SU-DHL-6 (cell line): Measurements from ENCODE around the gene ZBTB16.

ENCODE experiments used
- H2AFZ ChIP-seq: fragments of 200-600 bp; sonication (generic); 2 replicates; pipeline ENCODE4 v1.6.1; 2014; ENCODE audit warnings: low read depth, mild to moderate bottlenecking, moderate library complexity, mixed read lengths, antibody characterized with exemption, low read length; ENCODE audit not compliant: severe bottlenecking
- H3F3A ChIP-seq: fragments of 200-600 bp; shearing (Covaris generic); 2 replicates; pipeline ENCODE4 v1.6.0; 2016; ENCODE audit warnings: antibody characterized with exemption, mild to moderate bottlenecking; ENCODE audit not compliant: insufficient read depth
- H3K27ac ChIP-seq: fragments of 200-600 bp; sonication (generic); 2 replicates; pipeline ENCODE4 v1.5.1; 2016; ENCODE audit warnings: low read depth, mild to moderate bottlenecking, low read length, moderate library complexity, mixed read lengths
- H3K27me3 ChIP-seq: fragments of 200-600 bp; sonication (generic), shearing (Covaris generic); 2 replicates; pipeline ENCODE4 v1.6.0; 2014; ENCODE audit warnings: mild to moderate bottlenecking, low read length
- H3K36me3 ChIP-seq: fragments of 200-600 bp; sonication (generic); 2 replicates; pipeline ENCODE4 v1.6.1; 2014; ENCODE audit warnings: mild to moderate bottlenecking, low read length, mixed read lengths
- H3K4me2 ChIP-seq: fragments of 300-600, 200-600 bp; shearing (Covaris generic), sonication (generic); 2 replicates; pipeline ENCODE4 v1.6.0; 2014; ENCODE audit warnings: low read length, low read depth, mild to moderate bottlenecking; ENCODE audit not compliant: poor library complexity, severe bottlenecking
- H3K4me3 ChIP-seq: fragments of 200-600 bp; sonication (generic); 2 replicates; pipeline ENCODE4 v1.5.1; 2014; ENCODE audit warnings: antibody characterized with exemption, low read length, mild to moderate bottlenecking, mixed read lengths; ENCODE audit not compliant: insufficient read depth, poor library complexity, severe bottlenecking
- H3K79me2 ChIP-seq: fragments of 200-600 bp; sonication (generic); 2 replicates; pipeline ENCODE4 v1.6.1; 2014; ENCODE audit warnings: mild to moderate bottlenecking, low read length, moderate library complexity; ENCODE audit not compliant: insufficient read depth
- H3K9ac ChIP-seq: fragments of 200-600 bp; sonication (generic); 2 replicates; pipeline ENCODE4 v1.7.0; 2014; ENCODE audit warnings: mild to moderate bottlenecking, low read length
- H3K9me2 ChIP-seq: fragments of 200-600 bp; sonication (generic); replicated peaks from 2 replicates; pipeline ENCODE4 v1.6.1; 2014; ENCODE audit warnings: low read length; ENCODE audit not compliant: insufficient read depth
- H3K9me3 ChIP-seq: fragments of 200-600 bp; sonication (generic); 2 replicates; pipeline ENCODE4 v1.6.1; 2014; ENCODE audit warnings: low read length, mixed read lengths; ENCODE audit not compliant: insufficient read depth
- H4K20me1 ChIP-seq: fragments of 200-600 bp; sonication (generic); 2 replicates; pipeline ENCODE4 v1.6.1; 2014; ENCODE audit warnings: low read depth, mild to moderate bottlenecking, antibody characterized with exemption, low read length, moderate library complexity, mixed read lengths
- CTCF ChIP-seq: fragments of 200-600 bp; sonication (generic); IDR thresholded peaks from one replicate; pipeline ENCODE4 v1.5.1; 2017; ENCODE audit warnings: antibody characterized with exemption, mild to moderate bottlenecking, low read length, moderate library complexity; ENCODE audit not compliant: insufficient read depth, poor library complexity, severe bottlenecking
- EZH2phosphoT487 ChIP-seq: fragments of 200-600 bp; sonication (generic), shearing (Covaris generic); conservative IDR thresholded peaks from 2 replicates; pipeline ENCODE4 v1.6.1; 2018; ENCODE audit warnings: mild to moderate bottlenecking, antibody characterized with exemption, low read length, moderate library complexity, mixed read lengths

Gene ZBTB16

GRCh38 chr11:114246321-114247069 is 187.0 kb downstream of the ZBTB16 start:
- Histone ChIP-seq H3K4me3 (no peak overlapping the region), H3K79me2 (no peaks in the 10 kb centered on the region), H3K9ac (no peak overlapping the region), H3K36me3 (no peaks in the 10 kb centered on the region), H3K9me3 (no peaks in the 10 kb centered on the region), H4K20me1 (no peaks in the 10 kb centered on the region), H3K9me2 (no peaks in the 10 kb centered on the region), H3K27ac (no peak overlapping the region), H3K27me3 (no peaks in the 10 kb centered on the region), H2AFZ (no peak overlapping the region), H3F3A (no peaks in the 10 kb centered on the region), H3K4me2 (no peak overlapping the region)
- no peak for TF ChIP-seq EZH2phosphoT487
- TF ChIP-seq CTCF = no peak

- H3K79me2 ChIP-seq = no peaks in the 10 kb centered on the region
- no peaks in the 10 kb centered on the region for H3F3A ChIP-seq
- TF ChIP-seq CTCF (no peak), EZH2phosphoT487 (no peak)
- H3K9ac ChIP-seq = no peak overlapping the region
- no peak overlapping the region for H3K27ac ChIP-seq
- H3K27me3 ChIP-seq = no peaks in the 10 kb centered on the region
- no peaks in the 10 kb centered on the region for H3K9me2 ChIP-seq
- H3K4me3 ChIP-seq = no peak overlapping the region
- H2AFZ ChIP-seq = no peak overlapping the region
- no peaks in the 10 kb centered on the region for H3K9me3 ChIP-seq
- H3K4me2 ChIP-seq = no peak overlapping the region
- H4K20me1 ChIP-seq = no peaks in the 10 kb centered on the region
- H3K36me3 ChIP-seq = no peaks in the 10 kb centered on the region
Measured at GRCh38 chr11:114247070-114247789, 187.7 kb downstream of the ZBTB16 start.

- Histone ChIP-seq H2AFZ (no peak overlapping the region), H3K4me3 (no peak overlapping the region), H3K36me3 (no peaks in the 10 kb centered on the region), H3K79me2 (no peaks in the 10 kb centered on the region), H3K4me2 (no peak overlapping the region), H3K27ac (no peak overlapping the region), H3F3A (no peaks in the 10 kb centered on the region), H3K9me2 (no peaks in the 10 kb centered on the region), H3K27me3 (no peaks in the 10 kb centered on the region), H3K9ac (no peak overlapping the region), H4K20me1 (no peaks in the 10 kb centered on the region), H3K9me3 (no peaks in the 10 kb centered on the region)
- TF ChIP-seq CTCF (no peak), EZH2phosphoT487 (no peak)
Measured at GRCh38 chr11:114250180-114250579, 190.7 kb downstream of the ZBTB16 start.
